Subcutaneous adipose tissue (tissue), 4 donors: ENCODE results near the gene CHRNB2. TPM values are rescaled to one million over a fixed set of nuclear protein-coding genes. Genes with fewer than 3 reads are reported as not detected.

Experiments used
- CTCF ChIP-seq: fragments of 450-650 bp; IDR thresholded peaks from one replicate; pipeline ENCODE4 v1.5.1; 2016; ENCODE audit warnings: low read depth, mild to moderate bottlenecking, control low read depth, antibody characterized with exemption, moderate library complexity
- total RNA-seq, 4 donors: library from RNA; depleted of rRNA; stranded (reverse); fragments of >200 nt; gene quantifications; one replicate each; pipeline ENCODE4 v1.1.0, GENCODE V29; 2016

CHRNB2 gene
- total RNA-seq, 4 donors from 2014 or later = not detected

DNA sequence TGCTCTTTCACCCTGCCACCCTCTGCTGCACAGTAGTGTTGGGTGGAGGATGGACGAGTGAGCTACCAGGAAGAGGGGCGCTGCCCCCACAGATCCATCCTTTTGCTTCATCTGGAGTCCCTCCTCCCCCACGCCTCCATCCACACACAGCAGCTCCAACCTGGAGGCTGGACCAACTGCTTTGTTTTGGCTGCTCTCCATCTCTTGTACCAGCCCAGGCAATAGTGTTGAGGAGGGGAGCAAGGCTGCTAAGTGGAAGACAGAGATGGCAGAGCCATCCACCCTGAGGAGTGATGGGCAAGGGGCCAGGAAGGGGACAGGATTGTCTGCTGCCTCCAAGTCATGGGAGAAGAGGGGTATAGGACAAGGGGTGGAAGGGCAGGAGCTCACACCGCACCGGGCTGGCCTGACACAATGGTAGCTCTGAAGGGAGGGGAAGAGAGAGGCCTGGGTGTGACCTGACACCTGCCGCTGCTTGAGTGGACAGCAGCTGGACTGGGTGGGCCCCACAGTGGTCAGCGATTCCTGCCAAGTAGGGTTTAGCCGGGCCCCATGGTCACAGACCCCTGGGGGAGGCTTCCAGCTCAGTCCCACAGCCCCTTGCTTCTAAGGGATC lies 8.5 kb downstream of the CHRNB2 start:
- TF ChIP-seq CTCF = no peak

DNA sequence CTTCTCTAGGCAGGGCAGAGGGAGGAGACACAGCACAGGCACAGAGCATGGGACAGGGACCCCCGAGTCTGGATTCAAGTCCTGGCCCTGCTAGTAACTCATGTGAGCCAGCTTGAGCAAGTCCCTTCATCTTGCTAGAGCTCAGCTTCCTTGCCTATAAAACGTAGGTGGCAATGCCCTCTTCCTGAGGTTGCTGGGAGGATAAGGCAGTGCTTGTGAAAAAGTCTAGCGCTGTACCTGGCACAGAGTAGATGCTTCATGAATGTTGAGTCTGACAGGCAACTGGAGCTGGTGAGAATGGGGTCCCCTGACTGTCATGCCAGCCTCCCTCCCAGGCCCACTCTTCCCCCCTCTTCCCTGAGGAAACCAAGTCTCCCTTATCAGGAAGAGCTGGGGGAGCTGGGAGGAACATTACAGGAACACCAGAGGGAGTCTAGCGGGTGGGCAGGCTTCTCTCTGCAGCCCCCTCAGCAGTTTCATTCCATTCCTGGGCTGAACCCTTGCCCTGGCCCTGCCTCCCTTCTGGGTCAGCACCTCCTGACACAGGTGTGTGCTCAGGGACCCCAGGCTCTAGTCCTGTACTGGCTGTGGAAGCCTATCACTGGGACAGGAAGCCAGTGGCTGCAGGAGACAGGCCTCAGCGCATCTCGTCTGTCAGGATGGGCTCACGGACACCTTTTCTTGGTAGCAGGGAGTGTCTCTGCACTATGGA lies 9.9 kb downstream of the CHRNB2 start:
- TF ChIP-seq CTCF = no peak

DNA sequence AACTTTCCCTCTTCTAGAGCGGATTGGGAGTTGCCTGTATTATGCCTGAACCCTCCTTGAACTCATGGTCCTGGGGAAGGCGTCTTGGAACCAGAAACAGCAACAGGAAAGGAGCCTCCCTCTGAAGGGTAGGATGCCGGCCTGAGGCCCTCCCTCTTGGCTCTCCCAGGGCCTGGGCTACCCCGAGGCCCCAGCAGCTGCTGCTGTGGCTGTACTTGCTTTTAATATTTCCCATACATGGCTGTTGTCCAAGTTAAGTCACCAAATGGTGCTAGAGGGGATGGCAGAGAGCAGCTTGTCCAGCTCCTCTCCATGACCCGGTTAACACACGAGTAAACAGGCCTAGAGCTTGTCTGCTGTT lies 10.5 kb downstream of the CHRNB2 start:
- TF ChIP-seq CTCF = no peak

GRCh38 chr1:154579374-154579773 lies 11.8 kb downstream of the CHRNB2 start:
- TF ChIP-seq CTCF = no peak

DNA sequence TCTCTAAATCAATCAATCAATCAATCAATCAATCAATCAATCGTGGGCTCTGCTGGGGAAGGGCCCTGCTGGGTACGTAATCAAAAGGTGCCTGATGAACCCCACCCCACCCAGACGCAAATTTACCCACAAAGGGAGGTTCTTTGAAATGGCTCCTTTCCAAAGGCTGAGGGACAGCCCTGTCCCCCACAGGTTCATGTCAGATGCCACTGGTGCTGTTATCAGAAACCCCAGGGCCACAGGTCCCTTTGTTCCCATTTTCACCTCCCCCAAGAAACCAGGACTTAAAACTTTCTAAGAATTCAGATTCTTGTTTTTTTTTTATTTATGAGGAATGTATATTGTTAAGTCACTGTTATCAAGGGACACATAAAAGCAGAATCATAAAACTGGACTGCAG lies 14.2 kb downstream of the CHRNB2 start:
- TF ChIP-seq CTCF = no peak

DNA sequence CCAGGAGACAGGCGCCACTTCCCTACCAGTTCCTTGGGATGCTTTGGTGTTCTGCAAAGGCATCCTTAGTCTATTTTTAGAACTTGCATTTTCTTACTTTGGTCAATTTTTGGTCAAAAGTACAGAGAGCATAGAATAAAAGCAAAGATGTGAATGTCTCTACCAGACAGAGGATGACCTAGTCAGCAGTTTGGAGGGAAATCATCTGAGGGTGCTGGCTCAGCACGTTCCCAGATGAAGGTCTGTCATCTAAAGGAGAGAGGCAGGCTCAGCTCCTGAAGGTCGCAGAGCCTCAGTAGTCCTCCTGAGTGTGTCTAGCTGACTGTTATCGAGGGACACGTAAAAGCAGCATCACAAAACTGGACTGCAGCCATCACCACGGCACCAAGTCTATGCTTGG lies 15.3 kb downstream of the CHRNB2 start:
- no peak for TF ChIP-seq CTCF

- no peak for TF ChIP-seq CTCF
Measured at GRCh38 chr1:154583773-154584172, 16.2 kb downstream of the CHRNB2 start.
